GM21825 (cell line): Measurements from ENCODE around the gene RGS6.

Source experiments
- ATAC-seq: cut with Tn5 transposase; IDR thresholded peaks from one replicate; pipeline ENCODE4 v1.9.1; 2021; ENCODE audit warnings: mild to moderate bottlenecking, moderate library complexity; ENCODE audit not compliant: unreplicated experiment

Gene RGS6

DNA sequence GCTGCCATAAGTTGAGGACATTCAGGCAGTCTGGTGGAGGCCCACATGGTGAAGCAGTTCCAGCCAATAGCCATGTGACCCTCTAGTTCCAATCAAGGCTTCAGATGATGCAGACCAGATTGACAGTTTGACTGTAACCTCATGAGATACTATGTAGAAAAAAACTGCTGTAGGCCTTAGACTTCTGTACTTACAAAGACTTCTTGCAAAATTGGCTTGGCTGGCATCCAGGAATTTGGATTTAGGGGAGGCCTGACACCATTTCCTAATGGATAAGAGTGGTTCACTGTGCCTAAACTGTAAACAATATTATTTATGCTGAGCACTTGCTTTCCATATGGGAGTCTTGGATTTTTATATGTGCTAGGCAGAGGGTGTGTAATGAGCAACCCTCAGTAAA, 76.4 kb downstream of the RGS6 start:
- ATAC-seq = no peak

DNA sequence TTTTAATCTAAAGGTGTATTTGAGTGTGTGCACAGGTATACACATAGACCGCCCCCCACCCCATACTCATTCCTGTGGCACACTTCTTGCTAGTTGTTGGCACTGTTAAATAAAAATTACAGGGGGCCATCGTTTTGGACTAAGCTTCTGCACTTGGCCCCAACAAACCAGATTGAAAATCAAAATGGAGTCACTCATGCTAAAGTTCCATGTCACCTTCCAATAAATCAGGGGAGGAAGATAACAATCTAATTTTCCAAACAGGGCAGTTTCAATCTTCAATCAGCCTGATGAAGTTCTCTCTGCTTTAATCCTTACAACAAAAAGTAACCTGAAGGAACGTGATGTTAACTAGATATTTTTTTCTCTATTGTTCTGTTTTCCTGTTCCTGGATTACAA, 78.2 kb downstream of the RGS6 start:
- no peak for ATAC-seq

DNA sequence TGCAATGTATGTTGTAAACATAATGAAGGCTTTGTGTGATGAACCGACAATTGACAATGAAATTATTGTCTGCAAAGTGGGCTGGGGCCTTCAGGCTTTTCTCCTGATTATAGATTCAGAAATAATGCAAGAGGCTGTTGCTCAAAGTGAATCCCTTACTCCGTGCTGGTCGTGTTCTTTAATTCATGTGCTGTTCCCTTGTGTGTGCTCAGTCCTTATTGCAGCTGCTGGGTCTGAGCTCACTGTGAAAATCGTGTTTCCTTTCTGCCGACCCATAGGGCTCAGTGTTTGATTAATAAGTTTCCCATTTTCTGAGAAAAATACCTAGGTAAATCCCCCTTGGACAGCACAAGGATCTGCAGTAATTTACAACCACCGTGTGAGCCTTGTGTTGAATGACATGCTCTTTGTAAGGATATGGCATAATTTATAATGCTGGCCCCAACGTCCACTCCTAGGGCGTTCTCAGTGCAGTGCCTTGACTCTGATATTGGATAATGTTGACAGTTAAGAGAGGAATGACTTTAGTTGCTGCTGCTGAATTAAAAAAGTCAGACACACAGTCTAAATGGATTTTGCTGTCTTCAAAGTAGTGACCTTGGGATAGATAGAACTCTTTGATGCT, 81.6 kb downstream of the RGS6 start:
- ATAC-seq = no peak

DNA sequence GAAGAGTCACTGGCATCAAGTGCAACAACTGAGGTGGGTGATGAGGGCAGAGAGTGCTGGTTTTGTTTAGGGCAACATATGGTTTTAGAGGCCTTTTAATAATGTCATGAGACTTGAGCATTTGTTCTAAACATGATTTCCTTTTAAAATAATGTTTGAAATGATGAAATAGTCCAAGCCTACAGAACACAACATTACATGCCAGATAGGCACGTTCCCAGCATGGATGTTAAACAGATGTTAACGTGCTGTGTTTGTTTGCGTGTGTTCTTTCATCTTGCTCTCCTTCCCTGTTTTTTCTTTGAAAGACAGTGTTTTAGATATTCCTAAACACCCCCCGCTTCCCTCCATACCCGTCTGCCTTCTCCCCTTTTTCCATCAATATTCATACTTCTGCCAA, 82.3 kb downstream of the RGS6 start:
- no peak for ATAC-seq

DNA sequence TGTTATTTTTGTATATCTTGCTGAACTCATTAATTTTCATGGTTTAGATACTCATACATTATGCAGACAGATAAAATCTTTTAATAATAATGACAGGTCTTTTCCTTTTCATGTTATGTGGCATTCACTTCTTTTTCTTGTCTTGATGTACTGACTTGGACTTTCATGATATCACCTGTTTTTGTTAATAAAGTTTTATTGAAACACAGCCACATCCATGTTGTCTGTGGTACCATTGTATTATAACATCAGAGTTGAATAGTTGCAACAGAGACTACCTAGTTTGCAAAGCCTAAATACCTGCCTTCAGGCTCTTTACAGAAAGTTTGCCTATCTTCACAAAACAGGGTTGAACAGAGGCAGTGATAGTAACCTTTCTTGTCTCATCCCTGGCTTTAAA, 85.1 kb downstream of the RGS6 start:
- ATAC-seq = no peak

DNA sequence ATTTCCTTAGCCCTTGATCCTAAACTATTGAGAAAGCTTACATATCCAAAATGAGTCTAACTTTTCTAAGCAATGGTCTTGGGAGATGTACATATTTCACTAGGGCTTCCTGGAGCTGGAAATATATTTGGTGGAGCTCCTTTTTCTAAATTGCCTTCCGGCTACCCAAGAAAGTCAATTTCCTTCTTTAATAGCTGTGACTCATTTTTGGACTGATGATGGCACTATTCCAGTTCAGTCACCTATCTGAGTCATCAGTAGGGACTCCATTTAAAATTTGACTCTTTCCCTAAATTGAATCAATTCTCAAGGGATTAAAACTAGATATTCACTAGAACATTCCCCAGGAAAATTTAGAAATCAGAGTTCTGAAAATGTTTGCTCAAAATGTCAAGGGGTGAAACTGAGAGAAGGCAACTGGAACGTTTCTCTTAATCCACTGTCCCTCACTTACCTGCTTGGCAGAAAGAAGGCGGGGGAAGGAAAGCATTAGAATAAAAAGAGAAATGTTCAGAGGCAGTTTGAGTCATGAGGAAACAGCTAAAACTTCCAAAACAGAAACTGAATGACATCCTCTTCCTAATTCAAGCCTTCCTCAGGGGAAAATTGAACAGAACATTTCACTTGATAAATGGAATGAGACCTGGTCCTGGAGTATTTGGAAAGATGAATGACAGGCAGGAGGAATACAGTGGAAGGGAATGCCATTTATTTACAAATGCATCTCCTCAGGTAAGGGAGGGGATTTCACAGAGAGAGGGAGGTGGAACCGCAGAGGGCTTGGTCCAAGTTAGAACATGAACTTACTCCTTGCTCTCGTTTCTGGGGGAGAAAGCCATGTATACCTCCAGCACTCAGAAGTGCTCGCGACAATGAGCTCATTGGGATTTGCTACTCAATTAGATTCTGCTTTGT, 91.2 kb downstream of the RGS6 start:
- ATAC-seq = no peak

DNA sequence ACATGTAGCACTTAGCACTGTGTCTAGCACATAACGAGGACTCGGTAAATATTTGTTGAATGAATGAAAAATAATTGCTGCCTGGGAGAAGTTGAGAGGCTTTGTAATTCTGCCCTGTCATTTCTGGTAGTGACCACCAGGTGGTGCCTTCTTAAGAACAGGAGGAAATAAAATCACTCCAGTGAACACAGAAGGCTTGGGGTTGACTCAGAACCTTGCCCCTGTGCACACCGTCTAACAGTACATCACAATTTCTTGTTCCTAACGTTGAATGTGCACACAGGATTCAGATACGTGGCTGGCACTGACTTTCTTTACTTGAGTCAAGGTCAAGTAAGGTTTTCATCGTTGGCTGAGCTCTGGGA, 91.8 kb downstream of the RGS6 start:
- ATAC-seq = no peak

DNA sequence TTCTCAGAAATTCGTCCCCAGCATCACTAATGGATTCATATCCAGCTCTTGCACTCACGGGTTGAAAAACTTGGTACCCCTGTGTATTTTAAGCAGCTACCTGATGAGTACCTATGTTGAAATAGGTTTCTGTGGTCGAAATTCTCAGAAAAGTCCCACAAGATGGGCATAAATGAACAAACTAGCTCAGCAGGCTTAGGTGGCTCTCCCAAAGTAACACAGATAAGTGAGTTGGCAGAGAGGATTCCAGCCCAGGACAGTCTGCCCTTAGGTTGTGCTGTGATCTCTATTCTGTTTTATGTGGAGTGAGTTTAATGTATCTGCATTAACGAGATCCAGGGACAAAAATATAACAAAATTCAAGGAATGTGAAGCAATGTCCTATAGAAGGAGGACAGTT, 92.3 kb downstream of the RGS6 start:
- no peak for ATAC-seq

DNA sequence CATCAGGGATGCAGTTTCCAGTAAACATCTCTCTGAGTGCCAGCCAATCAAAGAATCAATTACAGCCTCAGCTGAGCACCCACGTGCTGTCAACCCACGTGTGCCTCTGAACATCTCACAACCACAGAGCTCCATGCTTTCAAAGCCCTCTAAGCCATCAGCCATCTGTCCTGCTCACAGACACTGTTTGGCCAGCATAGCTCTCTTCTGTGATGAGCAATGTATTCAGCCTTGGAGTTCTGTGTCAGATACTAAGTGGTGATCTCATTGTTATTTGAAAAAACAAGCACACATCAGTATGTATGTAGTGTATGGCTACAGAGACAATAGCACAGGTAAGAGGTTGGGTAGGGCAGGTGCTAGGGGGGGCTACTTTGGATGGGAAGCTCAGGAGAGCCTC, 94.3 kb downstream of the RGS6 start:
- no peak for ATAC-seq

DNA sequence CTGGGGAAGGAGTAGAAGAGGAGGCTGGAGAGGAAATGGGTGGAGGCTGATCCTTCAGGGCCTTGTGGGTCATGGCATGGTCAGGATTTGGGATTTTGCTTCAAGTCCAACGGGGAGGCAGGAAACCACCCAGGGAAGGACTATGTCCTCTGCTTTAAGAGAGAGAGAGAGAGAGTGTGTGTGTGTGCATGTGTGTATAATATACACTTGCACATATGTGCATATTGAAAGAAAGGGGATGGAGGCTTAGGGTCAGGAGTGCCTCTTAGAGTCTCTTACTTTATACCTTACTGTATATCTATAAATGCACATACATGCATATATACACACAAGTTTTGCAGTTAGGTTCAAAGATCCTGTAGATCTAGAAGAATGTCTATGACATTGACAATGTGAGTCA, 94.8 kb downstream of the RGS6 start:
- no peak for ATAC-seq

DNA sequence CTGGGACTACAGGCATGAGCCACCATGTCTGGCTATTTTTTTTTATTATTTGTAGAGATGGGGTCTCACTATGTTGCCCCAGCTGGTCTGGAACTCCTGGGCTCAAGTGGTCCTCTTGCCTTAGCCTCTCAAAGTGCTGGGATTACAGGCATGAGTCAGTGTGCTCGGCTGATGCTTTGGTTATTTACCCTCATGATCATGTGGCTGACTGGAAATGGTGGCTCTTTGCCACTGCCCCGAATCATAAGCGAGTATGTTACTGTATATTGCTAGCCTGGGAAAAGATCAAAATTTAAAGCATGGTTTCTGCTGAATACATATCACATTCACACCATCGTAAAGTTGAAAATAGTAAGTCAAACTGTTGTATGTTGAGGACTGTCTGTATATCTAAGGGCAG, 101.1 kb downstream of the RGS6 start:
- no peak for ATAC-seq

DNA sequence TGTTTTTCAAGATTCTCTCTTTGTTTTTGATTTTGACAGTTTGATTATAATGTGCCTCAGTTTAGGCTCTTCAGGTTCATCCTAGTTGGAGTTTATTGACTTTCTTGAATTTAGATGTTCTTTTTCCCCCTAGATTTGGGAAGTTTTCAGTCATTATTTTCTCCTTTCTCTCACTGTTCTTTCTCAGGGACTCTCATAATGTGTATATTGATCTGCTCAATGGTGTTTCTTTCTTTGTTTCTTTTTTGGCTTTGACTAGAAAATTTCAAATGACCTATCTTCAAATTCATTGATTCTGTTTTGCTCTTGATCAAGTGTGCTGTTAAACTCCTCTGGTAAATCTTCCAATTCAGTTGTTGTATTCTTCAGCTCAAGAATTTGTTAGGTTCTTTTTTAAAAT, 108.3 kb downstream of the RGS6 start:
- ATAC-seq = no peak

DNA sequence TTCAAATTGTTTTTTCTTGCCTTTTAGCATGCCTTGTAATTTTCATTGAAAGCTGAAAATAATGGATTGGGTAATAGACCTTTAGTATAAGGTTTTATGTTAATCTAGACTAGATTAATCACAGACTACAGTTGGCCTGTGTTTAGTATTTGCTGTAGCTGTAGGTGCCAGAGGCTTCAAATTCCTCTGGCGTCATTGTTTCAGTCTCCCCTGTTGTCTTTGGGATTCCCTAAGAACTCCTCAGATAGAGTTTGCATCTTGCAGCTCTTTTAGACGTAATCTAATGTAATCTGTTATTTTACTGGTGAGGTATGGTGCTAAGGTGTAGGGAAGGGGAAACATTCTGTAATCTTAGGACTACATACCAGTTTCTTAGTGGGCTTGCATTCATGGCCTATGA, 113.0 kb downstream of the RGS6 start:
- no peak for ATAC-seq

DNA sequence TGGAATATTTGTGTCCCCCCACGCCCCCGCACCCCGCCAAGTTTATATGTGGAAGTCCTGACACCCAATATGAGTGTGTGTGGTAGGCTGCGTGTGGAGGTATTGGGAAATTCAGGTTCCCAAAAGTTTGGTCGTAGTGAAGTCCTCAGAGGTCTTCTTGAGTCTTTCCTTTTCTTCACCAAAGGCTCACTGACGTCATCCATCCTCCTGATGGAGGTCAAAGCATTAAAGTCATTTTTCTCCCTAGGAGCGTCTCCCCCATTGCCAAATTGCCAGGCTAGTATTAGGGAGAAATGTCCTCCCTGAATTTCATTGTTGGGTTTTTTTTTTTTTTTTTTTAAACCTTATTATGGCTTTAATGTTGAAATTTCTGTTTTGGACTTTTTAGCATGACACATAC, 113.7 kb downstream of the RGS6 start:
- no peak for ATAC-seq

DNA sequence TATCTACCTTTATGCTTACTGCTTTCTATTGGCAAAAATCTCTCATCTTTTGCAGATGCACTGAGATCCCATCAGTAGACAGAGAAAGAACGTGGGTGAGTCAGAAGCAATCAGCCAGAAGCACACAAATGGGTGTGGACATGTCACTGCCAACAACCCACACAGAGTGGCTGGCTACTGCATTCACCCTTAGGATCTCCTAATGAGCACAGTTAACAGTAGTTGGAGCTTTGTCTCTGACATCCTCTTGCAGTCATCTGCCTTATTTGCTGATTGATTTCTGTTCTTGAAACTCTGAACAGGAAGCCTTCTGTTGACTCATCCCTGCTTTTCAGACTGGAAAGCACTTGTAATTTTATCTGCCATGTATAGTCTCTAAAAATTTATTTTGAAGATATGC, 117.2 kb downstream of the RGS6 start:
- ATAC-seq = no peak

DNA sequence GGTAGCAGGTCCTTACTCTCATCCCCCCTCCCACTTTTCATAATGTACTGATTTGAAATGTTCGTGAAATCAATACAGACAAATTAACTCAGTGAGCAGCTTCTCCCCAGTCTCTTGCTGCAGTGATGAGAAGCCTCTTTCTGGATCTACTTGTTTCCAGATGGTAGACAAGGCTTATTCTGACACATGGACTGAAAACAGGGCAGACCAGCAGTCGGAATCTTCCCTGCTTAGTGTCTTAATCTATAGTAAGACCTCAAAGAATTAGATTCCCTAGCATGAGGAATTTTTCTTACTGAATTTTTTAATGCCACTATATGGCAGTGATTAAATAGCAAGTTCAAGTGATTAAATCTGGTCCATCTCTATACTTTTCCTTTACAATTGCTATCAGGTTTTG, 120.1 kb downstream of the RGS6 start:
- no peak for ATAC-seq

DNA sequence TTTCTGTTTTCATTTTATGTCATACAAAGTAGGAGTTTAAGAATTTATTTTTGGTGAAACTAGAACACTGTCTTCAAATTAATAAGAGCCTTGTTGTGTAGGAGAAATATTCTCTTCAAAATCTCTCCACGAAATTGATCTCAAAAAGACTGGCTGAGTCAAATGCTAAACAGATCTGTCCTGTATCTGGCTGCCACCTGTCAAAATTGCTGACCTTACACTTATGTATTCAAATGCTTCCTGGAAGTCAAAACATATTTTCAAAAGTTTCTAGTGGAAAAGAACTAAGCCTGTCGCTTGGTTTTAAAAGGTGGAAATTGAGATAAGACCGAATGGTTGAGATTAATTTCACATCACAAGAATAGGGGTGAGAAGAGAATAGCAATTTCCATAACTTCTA, 121.4 kb downstream of the RGS6 start:
- ATAC-seq = no peak

DNA sequence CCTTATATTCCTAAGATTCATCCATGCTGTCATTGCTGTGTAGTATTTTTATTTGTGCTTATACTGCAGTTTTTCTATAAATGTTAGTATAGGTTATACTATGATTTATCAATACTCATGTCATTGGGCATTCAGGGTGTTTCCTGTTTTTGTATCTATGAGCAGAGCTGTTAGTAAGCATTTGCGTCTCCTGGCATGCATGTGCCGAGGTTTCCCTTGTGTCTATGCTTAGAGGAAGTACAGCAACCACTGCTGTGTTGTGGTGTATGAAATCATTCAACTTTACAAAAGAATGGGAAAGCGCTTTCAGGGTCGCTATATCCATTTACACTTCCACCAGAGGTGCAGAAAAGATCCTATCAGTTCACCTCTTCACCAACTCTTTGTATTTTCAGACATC, 122.7 kb downstream of the RGS6 start:
- no peak for ATAC-seq

DNA sequence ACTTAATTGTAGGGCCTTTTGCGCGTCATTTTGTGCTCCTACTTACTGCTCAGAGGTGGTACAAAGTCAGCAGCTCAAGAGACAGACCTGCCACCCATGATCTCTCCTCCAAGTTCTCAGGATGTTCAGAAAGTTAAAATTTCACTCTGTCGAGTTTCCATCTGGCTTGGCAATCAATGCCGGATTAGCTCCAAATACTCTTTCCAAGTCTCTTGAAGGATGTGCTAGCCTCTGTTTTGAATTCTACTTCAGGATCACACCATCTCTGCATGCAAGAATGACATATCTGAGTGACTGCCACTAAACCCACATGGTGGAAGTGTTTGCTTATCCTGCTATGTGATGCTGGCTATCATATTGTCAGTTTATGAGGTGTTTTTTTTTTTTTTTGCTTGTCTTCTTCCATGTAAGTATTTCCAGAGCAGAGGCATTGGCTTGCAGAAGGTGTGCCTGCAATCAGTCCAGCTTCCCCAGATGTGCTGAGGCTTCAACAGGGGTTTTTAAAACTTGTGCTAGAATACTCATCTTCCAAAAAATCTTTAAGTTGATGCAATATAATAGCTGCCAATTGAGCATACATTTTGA, 125.6 kb downstream of the RGS6 start:
- ATAC-seq = no peak

DNA sequence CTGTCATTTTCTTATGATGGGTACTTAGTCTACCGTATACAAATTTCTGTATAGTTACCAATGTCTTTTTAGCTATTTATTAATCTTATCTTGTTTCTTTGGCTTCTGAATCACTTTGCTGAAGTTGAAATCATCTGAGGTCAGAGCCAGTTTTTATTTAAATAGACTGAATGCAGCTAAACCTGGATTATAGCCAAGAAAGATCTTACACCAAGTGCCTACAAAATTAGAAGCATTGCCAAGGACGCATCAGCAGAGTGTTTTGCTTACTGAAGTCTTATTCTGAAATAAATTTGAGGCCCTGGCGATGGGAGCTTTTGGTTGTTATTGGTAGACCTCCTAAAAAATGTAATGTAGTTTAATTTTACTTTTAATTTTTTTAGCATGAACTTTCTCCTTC, 128.2 kb downstream of the RGS6 start:
- no peak for ATAC-seq

DNA sequence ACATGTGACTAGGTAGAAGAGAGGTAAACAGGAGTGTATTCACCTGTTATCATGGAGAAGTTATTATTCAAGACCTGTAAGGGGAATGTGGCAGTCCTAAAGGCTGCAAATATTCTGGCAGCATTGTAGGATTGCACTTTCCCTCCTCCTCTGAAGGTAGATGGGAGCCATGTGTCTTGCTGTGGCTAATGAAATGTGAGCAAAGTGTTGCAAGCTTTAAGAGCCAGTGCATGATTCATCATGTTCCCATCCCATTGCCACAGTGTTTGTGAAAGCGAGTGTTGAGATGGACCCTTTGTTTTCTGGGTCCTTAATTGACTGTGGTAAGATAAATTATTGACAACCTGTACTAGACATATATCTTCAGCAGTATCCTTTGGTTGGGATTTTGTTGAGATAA, 128.7 kb downstream of the RGS6 start:
- ATAC-seq = no peak

DNA sequence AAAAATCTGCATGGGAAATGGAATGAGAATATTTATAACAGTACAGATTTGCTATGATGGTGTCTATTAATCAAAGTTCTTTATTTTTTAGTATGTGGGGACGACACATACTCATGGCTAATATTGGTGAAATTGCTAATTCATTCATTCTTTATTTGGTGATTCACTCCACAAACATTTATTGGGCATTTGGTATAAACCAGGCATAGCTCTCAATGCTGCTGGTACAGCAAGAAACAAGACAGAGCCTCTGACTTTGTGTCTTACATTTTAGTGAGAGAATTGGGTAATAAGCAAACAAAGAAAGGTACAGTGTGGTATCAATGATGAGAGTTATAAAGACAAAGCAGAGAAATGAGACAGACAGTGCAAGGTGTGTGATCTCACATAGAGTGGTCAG, 129.5 kb downstream of the RGS6 start:
- ATAC-seq = no peak
